ENCODE data around the gene SYNJ1. TPM values are rescaled to one million over a fixed set of nuclear protein-coding genes. Genes with fewer than 3 reads are reported as not detected.

The SYNJ1 gene
- total RNA-seq, 2 donors from 2014 or later, result 13.1 to 14.0 TPM

DNA sequence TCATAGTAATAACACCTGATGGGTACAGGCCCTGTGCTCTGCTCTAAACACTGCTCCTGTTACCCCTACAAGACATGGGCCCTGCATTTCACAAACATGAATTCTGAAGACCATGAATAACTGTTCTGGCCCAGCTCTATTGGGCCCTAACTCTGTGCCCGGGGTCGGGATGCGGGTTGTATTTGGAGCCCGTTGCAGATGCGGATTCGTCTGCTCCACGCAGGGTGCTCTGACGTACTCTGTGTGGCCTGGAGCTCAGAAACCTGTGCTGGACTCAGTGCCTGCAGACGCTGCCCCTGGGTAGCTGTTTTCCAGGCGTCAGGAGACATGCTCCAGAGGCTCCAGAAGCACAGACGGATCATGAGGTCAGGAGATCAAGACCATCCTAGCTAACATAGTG lies 132.4 kb downstream of the SYNJ1 start:
- ATAC-seq (no peak), DNase-seq (no peak)
- intact Hi-C loops (cut with DNase I, micrococcal nuclease), result no loop called here

DNA sequence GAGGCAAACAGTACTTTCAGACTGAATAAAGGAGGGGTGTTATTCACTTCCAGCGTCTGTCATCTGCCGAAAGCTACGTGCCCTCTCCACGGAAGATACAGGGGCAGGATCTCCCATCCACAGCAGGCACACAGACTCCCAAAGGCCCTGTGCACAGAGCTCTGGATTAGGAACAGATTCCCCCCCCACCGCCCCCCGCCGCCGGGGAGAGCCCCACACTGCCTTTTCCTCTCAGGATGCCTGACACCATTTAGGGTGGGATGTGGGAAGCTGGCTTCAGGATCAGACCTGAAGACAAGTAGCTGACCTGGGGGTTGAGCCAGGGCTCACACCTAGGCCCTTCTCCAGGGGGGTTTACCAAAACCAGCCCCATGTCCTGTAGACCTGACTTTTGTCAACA lies 134.1 kb downstream of the SYNJ1 start:
- no peak for DNase-seq
- intact Hi-C loops (cut with DNase I, micrococcal nuclease), result no loop called here
- no peak for ATAC-seq

DNA sequence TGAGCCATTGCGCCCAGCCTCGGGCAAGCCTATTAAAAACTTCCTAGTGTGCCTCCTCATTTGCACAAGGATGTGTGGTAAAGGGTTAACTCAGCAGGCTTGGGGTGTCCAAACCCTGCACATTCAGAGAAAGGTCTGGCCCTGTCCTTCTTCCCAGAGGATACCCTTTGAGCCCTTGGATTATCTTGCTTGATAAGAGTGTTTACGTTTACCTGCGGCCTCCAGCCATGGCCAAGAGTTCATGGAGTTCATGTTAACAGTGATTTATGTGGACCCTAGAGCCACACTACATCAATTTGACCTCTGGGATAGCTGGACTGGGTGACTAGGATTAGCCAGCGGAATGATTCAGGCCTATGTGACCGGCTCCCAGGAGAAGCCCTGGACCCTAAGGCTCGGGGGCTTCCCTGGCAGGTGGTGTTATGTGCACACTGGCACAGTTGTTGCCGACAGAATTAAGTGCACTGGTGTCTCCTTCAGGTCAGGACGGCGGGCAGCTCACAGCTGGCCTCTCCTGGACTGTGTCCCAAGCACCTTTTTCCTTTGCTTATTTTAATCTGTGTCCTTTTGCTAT lies 134.8 kb downstream of the SYNJ1 start:
- ATAC-seq, result peak; percentile 43
- intact Hi-C loops (cut with DNase I, micrococcal nuclease), result no loop called here
- DNase-seq, result no peak

DNA sequence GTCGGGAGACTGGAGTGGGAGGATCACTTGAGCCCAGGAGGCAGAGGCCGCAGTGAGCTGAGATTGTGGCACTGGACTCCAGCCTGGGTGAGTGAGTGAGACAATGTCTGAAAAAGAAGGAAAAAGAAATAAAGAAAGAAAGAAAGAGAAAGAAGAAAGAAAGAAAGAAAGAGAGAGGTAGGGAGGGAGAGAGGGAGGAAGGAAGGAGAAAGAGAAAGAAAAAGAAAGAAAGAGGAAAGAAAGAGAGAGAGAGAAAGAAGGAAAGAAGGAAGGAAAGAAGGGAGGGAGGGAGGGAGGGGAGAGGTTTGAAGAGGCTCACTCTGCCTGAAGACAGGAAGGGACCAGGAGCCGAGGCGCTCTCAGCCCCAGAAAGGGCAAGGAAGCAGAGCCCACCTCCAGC lies 137.7 kb downstream of the SYNJ1 start:
- intact Hi-C loops (cut with DNase I, micrococcal nuclease), result no loop called here
- DNase-seq, result no peak
- ATAC-seq, result no peak

DNA sequence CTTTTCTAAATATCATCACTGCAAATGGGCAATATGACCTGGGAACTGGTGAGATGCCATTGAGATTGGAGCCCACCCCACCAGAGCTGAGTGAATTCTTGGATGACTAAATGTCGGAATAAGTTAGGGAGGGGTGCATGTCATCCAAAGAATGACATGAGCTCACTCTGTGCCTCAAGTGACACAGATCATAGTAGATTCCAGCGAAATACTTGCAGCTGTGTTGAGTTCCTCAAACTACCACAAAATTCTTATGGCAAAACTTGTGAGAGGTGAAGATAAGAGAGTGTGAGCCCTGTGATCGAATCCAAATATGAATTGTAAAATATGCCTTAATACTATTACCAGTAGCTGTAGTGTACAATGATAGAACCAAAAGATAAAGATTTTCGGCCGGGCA lies 140.2 kb downstream of the SYNJ1 start:
- DNase-seq (no peak), ATAC-seq (no peak)
- intact Hi-C loops (cut with DNase I, micrococcal nuclease), result no loop called here

DNA sequence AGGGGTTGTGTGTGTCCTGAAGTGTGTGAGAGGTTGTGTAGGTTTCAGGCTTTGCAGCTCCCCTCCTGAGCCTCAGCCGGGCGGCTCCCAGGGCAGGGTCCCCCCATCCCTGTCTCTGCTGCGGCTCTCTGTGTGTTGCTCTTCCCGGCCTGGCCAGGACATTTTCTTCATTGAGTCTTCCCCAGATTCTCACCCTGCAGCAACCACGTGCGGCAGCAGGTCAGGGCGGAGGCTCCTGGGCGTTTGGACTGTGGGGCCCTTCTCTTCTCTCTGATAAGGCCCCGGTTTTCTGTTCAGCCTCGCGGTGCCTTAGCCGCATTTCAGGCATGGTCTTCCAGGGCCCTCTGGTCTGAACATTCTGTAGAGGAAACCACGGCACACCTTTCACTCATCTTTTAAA lies 140.7 kb downstream of the SYNJ1 start:
- intact Hi-C loops (cut with DNase I, micrococcal nuclease), result no loop called here
- ATAC-seq (no peak), DNase-seq (no peak)

DNA sequence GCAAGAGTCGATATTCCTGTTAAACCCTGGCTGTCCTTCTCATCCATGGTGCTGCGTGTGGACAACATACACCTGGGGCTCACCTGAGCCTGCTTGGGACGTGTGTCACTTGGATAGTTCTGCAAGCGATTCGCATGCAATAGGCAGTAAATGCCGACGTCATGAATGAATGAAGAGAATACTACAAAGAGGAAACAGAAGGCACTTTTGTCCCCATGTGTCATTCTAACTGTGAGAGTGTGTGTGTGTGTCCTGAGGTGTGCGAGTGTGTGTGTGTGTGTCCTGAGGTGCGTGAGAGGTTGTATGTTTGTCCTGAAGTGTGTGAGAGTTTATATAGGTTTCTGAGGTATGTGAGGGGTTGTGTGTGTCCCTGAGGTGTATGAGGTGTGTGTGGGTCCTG lies 141.8 kb downstream of the SYNJ1 start:
- no peak for ATAC-seq
- no peak for DNase-seq
- intact Hi-C loops (cut with DNase I, micrococcal nuclease), result no loop called here

DNA sequence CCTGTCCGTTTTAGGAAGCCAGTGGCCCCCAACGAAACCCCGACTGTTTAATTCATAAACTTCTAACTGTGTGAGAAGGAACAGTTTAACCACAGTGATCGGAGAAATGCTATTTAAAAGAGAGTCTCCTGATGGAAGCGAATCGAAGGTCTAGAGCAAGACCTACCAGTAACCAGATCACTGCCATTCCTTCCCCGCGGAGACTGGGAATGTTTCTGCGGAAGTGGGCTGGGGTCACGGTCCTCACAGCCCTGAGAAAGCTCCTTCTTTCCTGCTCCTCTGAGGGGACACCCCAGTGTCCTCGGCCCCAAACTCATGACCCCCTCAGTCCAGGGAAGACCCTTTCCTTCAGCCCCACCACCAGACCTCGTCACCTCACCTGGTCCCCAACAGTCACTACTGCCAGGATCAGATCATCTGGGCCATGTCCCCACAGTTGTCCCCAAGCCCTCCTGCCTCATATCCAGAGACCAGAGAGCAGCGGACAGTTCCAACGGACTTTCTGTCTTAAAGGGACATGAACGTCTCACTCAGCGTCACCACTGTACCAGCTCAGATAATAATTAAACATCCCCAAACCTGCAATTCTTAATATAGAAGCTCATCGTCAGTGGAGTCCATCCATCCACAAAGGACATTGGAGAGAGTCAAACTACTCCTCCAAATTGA lies 142.6 kb downstream of the SYNJ1 start, which contains the start of gene TCP10L:
TCP10L (minus strand) TSS at position 482 of the 669 bp plus-strand sequence. CDS start 1,219 bp downstream, outside the sequence.
- no peak for ATAC-seq
- no peak for DNase-seq
- intact Hi-C loops (cut with DNase I, micrococcal nuclease), result no loop called here

DNA sequence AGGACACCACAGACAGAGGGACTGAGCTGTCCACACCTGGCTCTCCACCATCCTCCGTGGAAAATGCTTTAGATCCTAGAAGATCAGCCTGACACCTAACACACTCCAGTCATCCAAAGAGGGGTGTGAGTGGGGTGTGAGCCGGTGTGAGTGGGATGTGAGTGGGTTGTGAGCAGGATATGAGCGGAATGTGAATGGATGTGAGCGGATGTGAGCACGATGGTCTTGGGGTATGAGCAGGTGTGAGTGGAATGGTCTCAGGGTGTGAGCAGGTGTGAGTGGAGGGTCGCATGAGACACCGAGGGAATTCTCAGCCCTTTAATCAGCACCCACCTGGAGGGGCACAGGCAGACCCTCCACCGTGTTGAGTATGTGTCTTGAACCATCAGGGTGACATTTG lies 143.3 kb downstream of the SYNJ1 start:
- intact Hi-C loops (cut with DNase I, micrococcal nuclease), result no loop called here
- DNase-seq (no peak), ATAC-seq (no peak)

DNA sequence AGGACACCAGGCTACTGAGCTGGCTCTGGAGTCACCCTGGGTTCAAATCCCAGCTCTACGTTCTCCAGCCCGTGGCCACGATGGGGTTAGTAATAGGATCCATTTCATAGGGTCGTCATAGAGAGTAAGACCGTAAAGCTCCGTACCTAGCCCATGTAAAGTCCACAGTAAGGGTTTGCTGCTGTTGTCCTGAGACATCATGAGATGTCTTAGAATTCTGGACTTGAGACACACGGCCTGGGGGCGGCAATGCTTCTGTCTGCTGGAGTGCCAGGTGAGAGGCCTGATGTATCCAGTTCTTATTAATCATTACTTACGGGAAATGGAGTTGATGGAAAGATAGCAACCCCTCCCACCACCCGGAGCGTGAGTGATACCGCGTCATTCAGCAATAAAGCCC lies 146.1 kb downstream of the SYNJ1 start:
- no peak for DNase-seq
- intact Hi-C loops (cut with DNase I, micrococcal nuclease), result no loop called here
- ATAC-seq, result no peak

DNA sequence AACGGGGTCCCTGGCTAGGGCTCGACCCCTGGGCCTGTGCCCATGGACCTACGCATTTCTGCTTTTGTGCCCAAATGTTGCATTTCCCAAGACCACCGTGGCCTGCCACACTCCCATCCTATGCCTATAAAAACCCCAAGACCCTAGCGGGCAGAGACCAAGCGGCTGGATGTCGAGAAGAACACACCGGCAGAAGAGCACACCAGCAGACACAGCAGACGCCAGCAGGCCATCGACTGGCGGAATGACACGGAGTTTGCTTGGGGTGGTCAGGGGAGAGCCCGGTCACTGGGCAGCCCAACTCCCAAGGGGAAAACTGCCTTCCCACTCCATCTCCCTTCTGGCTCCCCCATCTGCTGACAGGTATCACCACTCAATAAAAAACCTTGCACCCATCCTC lies 146.9 kb downstream of the SYNJ1 start:
- no peak for DNase-seq
- no peak for ATAC-seq
- intact Hi-C loops (cut with DNase I, micrococcal nuclease), result no loop called here

Other genes with a start within 250 kb of the SYNJ1 start
- not detected for gene TCP10L, start 142.5 kb downstream of the SYNJ1 start, total RNA-seq
- gene CFAP298, start 115.6 kb downstream of the SYNJ1 start, total RNA-seq, result 10 to 100 TPM; 28.7 to 32.7 TPM
- gene PAXBP1, start 43.7 kb upstream of the SYNJ1 start, total RNA-seq, result 10 to 100 TPM; 25.9 to 32.3 TPM